GM18502 (cell line): ENCODE results near the gene METTL25B.

Experiments
- ATAC-seq: cut with Tn5 transposase; IDR thresholded peaks from one replicate; pipeline ENCODE4 v1.9.1; 2021; ENCODE audit warnings: mild to moderate bottlenecking; ENCODE audit not compliant: unreplicated experiment, poor library complexity

The METTL25B gene

DNA sequence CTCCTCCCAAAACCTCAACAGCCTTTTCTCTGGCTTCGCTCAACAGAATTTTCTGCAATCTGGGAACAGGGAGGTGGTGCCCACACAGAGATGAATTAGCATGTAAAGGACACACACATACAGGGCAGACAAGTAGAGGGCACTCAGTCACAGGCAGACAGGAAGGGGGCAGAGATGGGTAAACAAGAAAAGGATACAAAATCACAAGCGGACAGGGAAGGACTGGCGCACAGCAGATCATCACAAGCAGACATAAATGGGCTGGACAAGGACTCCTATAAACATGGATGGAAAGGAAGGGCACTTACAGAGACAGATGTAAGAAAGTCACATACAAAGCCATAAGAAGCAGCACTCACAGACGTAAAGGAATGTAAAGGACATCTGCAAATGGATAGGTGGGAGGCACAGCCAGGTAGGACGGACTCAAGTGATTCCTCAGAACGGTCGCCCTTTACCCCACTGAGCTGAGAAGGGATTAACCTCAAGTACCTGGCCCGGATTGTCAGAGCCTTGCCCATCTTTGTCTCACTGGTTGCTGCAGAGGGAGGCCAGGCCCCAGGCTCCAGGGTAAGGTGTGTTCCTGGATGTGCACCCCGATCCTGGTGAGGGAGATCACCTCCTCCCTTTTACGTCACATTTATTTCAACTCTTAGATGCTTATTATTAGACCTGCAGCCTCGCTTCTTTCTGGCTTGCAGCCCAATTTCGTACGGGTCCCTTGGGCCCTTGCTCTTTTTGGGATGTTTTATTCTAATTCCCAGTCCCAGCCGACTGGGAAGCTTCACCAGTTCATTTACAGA, 38.2 kb downstream of the METTL25B start:
- ATAC-seq: peak; percentile 28

DNA sequence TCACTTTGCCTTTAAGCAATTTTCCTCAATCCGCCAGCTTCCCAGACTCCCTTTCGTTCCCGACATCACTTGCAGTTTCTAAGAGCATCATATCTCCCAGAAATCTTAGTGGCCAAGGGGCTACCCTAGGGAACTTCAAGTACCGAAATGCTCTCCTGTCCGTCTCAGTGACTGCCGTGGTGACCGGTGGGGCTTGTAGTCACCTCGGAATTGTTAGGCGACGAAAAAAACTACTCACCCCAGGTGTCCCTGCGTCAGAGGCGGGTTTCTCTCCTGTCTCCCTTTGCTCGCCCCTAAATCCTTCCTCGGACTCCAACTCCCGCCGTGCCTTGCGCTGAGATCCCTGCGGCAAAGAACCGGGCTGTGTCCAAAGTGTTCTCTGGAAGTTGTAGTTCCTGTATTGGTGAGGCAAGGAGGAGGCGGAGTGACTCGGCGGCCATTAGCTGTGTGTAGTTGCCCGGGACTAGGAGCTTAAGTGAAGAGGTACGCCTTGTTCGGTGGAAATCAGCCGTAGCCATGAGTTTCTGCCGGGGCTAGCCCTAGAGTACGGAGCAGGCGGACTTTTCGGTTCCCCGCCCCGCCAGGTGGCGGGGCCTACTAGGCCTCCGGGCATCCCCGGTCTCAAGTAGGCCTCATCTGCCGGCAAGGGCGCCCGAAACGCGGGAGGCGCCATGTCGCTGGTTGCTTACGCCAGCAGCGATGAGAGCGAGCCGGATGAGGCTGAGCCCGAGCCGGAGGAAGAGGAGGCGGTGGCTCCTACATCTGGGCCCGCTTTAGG, 39.0 kb downstream of the METTL25B start, which contains the start of gene PRCC:
Gene PRCC, plus strand, starts transcription at position 435 of the 778 bp plus-strand sequence. Its CDS starts 237 bp downstream, at position 672.
- peak; percentile 91 for ATAC-seq

DNA sequence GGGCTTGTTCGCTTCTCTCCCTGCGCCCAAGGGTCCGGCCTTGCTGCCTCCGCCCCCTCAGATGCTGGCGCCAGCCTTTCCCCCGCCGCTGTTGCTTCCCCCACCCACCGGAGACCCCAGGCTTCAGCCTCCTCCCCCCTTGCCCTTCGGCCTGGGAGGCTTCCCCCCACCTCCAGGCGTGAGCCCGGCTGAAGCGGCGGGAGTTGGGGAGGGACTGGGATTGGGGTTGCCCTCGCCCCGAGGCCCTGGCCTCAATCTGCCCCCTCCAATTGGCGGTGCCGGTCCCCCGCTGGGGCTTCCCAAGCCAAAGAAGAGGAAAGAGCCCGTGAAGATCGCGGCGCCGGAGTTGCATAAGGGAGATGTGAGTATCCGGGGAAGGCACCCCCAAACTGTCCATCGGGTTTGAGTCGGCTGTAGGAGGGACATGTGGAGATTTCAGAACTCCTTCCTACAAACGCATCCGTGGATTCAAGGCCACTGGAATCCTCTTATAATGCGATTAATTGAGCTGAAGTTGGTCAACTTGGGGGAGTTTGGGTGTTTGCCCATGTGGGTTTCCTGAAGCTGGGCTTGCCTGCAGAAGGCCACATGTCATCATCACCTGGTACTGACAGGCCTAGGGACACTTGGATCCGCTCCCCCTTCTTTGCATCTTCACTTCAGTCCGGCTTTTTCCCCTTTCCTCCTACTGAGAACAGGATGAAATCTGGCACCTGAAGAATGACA, 39.8 kb downstream of the METTL25B start:
- ATAC-seq: no peak

DNA sequence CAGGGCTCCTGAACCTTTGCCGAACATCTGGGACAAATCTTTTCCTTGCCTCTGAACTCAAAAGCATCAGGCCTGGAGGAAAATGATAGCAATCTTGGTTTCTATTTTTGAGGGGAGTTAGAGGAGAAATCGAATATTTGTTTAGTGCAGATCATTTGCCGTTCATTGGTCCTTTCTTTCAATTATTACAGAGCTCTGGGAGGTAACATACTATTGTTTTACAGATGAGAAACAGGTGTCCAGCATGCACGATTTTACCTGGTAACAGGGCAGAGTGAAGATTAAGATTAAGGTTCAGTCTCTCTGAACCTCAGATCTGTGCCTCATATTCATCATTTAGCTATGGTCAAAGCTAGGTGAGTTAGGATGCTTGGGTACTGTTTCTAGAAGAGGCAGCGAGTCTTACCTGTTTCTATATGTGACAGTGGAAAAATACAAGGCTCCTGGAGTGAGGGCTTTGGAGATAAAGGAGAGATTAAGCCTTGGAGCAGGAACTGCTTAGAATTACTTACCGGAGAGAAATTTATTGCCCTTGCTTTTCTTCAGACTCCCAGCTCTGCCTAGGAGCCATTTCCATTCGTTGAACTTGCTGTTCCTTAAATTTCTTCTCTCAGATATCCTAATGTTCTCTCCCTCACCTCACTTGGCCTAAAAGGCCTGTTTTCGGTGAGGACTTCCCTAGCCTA, 40.5 kb downstream of the METTL25B start:
- no peak for ATAC-seq

DNA sequence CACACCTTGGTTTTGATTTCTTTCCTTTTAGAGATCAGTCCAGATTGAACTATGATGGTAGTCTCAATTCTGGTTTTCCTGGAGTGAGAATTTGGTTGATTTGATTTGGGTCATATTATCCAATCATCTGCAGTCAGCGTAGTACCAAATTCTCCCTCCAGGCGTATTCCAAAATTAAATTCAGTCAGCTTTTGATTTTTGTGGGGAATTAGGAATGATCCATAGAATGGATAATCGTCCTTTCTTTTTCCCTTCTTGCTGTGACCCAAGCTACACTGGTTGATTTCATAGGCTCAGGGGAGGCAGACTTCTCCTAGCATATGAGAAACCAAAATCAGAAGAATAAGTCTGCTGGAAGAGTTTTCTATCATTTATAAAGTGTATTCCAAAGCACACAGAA, 44.0 kb downstream of the METTL25B start:
- ATAC-seq: no peak

DNA sequence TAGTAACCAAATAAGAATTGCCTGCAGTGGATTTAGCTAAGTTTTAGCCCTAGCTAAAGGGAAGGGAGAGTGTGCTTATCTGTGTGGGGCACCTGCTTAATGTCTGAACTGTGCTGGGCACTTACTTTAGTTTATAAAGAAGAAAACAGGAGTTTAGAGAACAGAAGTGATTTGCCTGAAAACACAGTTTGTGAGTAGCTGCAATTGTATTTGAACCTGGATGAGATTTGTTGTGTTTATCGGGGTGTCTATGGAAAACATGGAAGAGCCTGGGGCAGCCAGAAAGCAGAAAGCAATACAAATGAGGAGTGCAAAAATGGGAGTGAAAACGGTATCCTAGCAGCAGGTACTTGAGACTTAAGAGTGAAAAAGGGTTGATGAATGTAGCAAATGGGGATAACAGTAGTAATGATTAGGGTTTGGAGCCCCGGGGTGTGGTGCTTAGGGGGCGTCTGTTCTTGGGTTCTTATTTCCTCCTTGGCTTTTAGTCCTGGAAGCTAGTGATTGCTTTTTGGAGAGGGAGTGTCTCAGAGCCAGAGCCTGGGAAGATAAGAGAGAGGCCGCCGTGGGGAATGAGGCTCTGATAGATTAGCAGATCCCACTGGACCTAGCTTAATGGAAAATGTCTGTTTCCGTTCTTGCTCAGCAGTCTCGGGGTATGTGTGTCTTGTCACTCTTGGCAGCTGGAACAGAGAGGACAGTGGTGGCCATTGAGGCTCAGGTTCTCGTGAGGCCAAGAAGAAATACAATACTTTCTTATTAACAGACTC, 44.6 kb downstream of the METTL25B start:
- no peak for ATAC-seq

DNA sequence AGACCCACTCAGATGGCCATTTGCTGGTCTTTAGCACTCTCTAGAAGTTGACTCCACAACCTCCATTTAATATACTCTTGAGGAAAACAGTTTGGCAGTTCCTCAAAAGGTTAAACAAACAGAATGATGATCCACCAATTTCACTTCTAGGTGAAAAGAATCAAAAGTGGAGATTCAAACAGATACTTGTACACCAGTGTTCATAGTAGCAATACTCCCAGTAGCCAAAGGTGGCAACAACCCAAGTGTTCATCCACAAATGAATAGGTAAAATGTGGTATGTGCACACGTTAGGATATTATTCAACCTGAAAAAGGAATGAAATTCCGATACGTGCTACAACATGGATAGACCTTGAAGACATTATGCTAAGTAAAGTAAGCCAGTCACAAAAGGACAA, 45.3 kb downstream of the METTL25B start:
- ATAC-seq: no peak

DNA sequence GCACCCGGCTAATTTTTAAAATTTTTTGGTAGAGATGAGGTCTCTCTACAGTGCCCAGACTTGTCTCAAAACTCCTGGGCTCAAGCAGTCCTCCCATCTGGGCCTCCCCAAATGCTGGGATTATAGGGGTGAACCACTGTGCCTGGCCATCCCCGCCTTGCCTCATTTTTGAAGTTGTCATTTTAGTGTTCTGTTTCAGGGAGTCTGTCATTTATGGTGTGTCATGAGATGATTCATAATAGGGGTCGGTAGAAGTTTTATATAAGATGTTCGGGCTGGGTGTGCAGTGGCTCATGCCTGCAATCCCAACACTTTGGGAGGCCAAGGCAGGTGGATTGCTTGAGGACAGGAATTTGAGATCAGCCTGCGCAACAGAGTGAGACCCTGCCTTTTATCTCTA, 47.5 kb downstream of the METTL25B start:
- no peak for ATAC-seq

DNA sequence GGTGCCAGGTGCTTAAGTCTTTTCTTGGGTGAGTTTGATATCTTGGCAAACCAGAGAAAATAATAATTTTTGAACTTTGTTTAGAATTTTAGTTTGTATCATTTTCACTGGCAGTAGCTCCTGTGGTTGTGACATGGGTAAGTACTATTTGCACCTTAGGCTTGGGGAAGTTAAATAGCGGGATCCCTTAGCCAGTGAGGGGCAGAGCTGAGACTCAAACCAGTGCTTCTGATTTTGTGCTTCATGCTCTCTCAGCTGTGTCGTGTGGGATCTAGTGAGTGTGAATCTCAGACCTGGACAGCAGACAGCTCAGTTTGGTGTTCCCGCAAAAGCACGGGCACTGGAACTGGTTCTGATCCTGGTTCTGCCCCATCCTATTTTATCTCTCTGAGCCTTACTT, 48.7 kb downstream of the METTL25B start:
- ATAC-seq: no peak

DNA sequence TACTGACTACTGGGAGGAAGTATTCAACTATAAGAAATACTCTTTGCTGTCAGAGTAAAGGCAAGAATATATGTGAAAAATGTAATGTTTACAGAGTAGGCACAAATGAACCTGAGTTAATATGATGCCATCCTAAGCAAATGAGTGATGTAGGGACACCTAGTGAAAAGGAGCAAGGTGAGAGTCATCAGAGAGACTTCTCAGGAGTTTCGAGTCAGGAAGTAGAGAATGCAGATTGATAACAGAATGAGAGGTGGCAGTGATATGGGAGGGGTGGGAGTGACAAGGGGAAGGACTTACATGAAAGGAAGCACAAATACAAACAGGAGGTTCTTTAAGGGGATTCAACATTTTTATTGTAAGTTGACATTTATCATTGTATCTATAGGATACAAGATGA, 49.3 kb downstream of the METTL25B start:
- no peak for ATAC-seq

DNA sequence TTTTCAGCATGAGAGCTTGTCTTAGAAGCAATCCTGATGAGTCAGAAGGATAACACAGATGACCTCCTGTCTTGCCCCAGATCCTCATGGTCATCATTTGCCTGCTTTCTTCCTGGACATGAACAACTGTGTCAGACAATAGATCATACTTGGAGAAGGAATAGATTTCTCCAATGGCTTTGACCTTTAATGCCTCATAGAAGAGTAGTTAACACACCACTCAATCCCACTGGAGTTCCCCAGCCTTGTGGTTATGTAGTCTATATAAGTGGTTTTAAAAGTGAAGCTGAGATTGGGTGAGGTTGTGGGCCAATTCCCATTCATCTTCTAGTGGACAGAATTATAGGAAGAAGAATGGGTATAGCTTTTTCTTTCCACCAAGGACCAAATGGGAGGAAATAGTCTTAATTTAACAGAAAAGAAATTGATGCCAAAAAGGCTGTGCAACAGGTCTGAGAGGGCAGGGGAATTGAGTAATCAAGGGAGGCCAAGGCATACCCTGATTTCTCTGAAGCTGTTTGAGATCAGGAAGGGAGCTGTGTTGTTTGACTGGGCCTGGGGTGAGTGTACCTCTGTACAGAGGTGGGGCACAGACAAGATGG, 53.4 kb downstream of the METTL25B start:
- ATAC-seq: no peak

DNA sequence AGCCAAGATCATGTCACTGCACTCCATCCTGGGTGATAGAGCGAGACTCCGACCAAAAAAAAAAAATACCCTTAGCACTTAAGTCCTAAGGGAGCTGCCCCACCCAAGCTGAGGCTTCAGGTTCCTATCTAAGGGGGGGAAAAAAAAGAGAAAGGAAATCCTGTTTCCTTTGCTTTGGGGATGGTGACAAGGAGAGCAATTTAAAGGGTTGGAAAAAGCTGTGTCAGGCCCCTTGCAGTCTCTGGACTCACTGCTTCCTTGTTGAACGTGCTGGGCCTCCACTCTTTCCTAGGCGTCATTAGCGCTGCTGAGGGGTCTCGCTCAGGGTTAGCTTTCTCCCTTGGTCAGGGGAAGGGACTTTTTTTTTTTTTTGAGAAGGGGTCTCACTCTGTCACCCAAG, 57.2 kb downstream of the METTL25B start:
- no peak for ATAC-seq
